HG03196 (cell line): ENCODE results near the gene TEX14.
"Not testable (repeated sequence)": the region's sequence is repeated elsewhere in the genome, so short reads cannot be mapped to it uniquely, and the experiment has no call there.

ENCODE experiments used
- ATAC-seq: cut with Tn5 transposase; IDR thresholded peaks from one replicate; pipeline ENCODE4 v1.9.1; 2021; ENCODE audit not compliant: unreplicated experiment

TEX14 gene

DNA sequence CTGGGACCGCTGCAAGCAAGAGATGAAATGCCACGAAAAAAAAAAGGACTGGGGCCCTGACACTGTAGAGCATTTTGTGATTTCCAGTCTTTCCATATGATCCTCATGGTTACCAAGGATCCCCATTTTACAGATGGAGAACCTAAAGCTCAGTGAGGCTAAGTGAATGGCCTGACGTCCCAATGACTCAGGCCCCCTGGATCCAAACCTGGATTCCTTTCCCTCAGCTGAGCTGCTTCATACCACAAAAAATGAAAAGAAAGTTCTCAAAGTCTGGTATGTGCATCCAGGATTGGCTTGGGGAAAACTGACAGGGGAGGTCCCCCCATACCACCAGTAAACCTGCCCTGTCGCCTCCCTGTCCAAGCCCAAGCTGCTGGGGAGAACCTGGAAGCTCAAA is 80.5 kb downstream of the TEX14 start:
- no peak for ATAC-seq

DNA sequence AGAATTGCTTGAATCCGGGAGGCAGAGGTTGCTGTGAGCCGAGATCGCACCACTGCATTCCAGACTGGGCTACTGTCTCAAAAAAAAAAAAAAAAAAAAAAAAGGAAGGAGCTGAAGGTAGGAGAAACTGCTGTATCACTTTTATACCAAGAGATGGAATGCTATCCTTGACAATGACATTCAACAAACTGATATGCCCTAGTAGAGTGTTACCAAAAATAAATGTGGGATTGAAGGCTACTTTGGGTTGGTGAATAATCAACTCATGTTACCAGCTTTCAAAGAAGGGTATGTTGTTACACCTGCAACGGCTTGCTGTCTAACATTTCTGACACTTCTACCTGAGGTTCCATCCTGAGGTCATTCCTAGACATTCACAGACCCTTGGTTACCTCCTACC is 84.9 kb downstream of the TEX14 start:
- ATAC-seq: no peak

DNA sequence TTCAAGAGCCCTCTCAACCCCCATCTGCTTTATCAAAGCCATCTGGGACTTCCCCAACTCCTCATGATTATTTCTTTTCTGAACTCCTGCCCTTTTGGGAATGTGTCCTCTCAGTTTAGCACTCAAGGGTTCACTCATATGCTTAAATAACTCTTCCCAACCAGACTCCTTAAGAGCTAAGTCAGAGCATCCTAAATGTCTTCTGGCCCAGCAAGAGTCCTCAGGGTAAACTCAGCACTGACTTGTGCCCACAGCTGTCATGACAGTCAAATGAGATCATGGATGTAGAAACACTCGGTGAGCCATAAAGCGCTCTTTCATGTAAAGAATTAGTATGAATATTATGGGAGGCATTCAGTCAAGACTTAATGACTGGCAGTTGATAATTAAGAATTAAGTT is 85.9 kb downstream of the TEX14 start:
- ATAC-seq: no peak

DNA sequence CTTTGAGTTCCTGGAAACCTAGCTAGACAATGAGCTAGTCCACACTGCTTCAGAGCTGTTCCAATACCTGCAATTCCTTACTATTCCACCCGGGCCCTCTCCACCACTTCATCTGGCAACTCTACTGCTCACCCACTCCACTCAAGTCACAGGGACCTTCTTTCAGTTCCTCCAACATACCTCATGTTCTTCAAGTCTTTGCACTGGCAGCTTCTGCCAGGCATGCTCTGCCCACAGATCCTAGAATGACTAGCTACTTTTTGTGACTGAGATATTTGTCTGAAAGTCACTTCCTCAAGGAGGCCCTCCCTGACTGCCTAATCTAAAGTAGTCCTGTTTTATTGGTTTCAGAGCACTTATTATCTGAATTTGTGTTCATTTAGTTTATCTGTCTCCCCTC is 86.4 kb downstream of the TEX14 start:
- no peak for ATAC-seq

DNA sequence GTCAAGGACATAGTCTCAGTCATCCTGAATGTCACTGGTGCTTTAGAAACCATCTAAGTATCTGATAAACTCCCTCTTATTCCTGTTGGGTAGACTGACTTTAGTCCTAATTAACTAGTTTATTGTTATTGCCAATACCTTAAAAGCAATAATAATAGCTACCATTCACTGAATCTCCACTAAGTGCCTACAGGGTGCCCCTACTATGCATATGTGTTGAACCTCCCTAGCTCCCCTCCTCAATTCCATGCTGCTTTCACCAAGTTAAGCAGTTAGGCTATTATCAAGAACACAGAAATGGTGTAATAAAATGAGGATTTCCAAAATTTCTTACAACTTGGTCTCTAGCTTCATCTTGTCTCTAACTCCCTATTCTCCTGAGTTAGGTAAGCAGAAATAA is 89.9 kb downstream of the TEX14 start:
- ATAC-seq: no peak

DNA sequence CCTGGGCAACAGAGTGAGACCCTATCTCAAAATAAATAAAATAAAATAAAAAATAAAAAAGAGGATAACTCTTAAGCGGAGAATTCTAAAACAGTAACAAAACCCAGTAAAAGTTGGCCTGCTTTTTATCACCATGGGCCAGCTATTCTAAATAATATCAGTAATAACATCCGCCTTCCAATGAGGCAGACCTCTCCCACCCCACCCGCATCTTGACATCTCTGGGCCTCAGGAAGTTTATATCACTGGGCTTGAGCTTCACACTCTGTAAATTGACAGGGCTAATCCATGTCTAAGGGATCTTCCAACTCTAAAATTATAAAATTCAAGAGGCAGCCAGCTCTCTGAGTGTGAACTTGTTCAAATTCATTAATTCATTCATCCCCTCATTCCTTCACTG is 94.5 kb downstream of the TEX14 start:
- no peak for ATAC-seq

DNA sequence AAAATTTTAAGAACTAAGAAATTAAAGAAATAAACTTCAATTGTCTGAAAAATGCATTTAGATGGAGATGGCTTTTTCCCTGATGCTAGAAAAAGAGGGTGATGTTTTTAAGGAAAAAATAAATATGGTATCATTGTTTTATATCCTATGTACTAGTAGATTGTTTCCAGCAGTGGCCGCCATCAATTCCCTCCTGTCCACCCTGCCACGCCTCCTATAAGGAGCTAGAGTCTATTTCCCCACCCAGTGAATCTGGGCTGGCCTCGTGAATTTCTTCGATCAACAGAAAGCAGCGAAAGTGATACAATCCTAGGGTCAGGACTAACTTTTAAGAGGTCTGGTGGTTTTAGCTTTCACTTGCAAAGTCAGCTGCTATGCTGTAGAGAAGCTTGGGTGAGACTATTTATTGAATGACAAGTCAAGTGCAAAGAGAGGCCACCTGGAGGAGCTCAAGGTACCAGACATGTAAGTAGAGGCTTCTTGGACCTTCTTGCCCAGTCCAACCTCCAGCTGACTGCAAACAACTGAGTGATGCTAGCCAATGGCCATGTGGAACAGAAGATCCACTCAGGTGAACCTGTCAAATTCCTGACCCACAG is 96.6 kb downstream of the TEX14 start:
- no peak for ATAC-seq

DNA sequence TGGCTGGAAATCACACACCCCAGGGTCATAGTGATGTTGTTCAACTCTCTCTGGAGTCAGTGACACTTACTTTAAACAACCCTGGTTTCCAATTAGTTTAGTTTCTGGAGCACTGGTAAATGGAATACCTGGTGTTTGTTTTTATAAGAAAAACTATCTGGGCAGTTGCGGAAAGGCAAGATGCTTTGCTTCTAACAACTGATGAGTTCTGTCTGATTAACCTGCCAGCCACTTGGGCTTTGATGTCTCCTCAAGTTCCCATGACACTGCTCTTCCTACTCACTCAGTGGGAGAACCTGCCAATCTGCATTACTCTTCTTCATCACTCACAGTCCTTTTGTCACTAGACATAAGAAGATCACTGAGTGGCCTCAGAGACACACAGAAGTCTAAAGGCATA is 98.7 kb downstream of the TEX14 start:
- ATAC-seq: no peak

DNA sequence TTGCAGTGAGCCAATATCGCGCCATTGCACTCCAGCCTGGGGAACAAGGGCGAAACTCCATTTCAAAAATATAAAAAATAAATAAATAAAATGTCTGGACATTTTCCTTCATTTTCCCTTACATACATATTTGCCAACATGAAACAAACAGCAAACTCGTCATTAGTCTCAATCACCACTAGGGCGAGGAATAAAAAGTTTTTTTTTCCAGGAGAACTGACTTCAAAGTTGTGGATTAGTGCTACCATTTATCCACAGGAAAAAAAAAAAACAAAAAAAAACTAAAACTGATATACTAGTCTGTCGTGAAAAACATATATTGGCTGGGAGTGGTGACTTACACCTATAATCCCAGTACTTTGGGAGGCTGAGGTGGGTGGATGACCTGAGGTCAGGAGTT is 100.4 kb downstream of the TEX14 start:
- no peak for ATAC-seq

DNA sequence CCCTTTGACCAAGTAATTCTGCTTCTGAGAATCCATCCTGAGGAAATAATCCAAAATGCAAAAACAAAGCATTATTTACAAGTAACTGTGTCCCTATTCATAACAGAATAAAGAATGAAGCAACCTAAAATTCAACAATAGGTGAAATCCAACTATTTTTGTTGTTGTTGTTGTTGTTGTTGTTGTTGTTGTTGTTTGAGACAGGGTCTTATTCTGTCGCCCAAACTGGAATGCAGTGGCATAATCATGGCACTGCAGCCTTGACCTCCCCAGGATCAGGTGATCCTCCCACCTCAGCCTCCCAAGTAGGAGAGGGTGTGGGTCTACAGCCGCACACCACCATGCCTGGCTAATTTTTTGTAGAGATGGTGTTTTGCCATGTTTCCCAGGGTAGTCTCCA is 101.5 kb downstream of the TEX14 start:
- ATAC-seq: no peak

DNA sequence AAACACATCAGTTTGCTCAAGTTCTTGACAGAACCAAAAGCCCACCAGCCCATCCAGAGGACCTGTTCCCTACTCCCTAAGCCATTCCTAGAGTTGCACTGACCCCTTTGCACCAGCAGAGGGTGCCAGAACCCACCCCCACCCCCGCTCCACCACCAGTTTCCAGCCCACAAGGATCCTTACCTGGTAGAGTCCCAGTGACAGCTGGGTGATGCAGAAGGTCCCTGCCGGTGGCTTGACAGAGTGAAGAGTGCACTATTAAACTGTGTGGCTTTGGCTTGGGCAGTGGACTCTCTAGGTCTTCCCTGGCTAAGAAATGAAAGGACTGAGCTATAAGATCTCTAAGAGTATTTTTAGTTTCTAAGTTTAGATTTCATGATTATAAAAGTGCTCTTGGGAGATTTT is 104.1 kb downstream of the TEX14 start:
- no peak for ATAC-seq

DNA sequence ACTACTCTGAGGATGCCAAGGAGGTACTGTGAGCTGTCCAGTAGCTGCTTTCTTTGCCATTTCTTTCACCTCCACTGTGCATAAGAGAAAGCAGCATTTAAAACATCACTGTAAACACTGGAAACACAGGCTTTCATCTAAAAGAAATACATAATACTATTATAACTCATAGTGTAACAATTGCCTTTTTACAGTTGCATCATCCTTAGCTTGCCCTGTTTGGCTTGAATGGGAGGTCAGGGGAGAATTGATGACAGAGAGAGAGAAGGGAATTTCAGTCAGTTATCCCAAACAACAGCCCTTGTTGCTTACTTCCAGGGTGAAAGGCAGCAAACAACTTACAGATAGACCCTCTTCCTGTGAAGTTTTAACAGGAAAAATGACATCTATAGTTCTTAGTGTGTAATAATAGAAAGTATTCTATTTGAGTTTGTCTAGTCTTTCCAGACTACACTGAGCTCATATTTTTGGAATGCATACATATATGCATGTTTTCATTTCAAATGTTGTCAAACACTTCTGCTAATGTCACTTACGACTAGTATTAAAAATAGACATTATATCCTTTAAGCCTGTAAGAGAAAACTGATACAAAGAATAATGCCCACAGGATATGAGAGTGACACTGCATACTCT is 105.7 kb downstream of the TEX14 start:
- no peak for ATAC-seq

DNA sequence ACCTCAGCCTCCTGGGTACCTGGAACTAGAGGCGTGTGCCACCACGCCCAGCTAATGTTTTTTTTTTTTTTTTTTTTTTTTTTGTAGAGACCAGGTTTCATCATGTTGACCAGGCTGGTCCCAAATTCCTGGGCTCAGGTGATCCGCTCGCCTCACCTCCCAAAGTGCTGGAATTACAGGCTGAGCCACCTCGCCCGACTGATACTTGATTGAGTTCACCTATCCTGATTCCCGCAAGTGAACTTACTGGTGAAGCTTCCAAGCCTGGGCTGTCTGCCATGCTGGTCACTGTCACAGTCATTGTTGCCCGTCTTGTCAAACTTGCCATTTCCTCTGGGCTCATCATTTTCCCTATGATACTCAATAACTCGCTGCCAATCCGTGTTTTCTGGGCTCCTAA is 106.3 kb downstream of the TEX14 start:
- ATAC-seq: no peak

DNA sequence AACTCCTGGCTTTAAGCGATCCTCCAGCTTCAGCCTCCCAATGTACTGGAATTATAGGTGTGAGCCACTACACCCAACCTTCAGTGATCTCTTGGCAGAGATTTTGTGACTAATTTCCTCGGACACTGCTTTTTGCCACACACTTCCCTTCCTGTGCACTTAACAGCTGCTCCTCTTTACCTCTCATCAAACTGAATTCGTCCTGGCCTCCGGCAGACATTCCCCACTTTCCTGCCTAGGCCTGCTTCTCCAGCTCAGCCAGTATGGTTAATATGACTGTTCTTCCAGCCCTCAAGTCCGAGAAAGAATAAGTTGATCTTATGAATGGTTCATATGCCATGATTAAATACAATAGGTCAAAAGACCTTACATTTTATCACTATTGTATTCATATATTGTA is 108.4 kb downstream of the TEX14 start:
- no peak for ATAC-seq

DNA sequence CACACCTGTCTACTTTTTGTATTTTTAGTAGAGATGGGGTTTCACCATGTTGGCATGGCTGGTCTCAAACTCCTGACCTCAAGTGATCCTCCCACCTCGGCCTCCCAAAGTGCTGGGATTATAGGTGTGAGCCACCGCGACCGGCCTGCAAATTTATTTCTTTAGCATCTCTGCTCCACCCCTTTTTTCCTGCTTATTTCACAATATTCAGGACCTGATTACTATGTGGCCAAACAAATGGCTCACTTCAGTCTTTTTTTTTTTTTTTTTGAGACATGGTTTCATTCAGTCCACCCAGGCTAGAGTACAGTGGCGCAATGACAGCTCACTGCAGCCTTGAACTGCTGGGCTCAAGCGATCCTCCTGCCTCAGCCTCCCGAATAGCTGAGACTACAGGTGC is 109.1 kb downstream of the TEX14 start:
- not testable (repeated sequence) for ATAC-seq

DNA sequence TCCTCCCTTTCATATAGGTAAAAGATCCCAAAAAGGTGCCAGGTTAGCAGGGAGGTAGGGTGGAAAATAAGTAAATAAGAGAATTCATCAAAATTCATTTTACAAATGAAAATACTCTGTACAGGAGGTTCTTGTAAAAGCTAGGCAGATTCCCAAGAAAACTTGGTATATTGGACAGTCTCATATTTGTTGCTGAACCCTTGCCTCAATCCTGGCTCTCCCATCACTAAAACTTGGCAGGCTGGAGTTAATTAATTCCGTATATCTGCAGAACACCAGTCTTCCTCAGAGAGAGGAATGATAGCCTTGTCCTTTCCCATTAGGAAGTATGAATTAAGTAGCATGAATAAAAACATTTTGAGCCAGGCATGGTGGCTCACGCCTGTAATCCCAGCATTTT is 111.2 kb downstream of the TEX14 start:
- ATAC-seq: no peak

DNA sequence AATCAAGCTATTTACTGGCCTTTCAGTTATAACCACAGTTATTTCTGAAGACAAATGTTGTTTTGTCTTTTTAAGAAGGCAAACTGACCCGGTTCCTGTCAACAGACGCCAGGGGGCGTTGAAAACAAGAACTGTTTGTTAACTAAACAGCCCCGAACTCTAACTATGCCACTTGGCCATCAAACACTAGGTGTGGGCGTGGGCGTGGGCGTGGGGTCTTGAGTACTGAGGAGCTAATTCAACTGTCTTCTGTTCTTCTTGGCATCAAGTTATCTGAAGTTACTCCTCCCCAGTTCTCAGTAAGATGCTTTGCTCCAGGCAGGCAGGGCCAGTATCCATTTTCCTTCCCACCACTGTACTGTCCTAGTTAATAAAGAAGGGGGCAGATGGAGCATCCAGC is 114.1 kb downstream of the TEX14 start:
- no peak for ATAC-seq

DNA sequence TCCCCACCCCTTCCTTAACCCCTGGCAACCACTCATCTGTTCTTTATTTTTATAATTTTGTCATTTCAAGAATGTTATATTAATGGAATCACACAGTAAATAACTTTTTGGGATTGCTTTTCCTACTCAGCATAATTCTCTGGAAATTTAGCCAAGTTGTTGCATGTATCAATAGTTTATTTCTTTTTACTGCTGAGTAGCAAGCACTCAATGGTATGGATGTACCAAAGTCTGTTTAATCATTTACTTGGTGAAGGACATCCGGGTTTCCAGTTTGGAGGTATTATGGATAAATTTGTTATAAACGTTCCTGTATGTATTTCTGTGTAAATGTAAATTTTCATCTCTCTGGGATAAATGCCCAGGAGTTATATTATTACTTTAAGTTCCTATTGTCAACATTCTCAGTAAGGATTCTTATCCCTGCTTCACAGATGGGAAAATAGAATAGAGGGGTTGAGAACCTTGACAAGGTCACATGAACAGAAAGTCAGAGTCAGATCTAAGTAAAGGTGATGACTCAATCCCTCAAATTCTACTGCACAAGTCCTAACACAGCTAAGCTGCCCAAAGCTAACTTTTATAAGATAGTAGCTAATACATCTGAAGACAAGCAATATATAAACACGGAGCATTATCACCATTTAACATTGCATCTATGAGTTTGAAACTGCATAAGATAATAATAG is 115.0 kb downstream of the TEX14 start:
- no peak for ATAC-seq

DNA sequence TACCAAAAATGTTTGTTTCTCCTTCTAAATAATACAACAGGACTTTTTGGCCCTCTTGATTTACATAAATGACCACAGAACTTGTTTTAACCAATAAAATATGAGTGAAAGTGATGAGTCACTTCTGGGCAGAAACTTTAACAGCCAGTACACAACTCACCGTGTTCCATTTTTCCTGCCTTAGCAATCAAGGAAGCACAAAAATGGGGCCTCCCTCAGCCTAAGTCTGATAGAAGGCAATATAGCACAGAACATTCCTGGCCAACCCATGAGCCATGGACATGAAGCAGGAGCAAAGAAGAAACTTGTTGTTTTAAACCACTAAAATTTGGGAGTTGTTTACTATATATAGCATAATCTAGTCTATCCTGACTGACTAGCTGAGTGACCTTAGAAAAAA is 116.3 kb downstream of the TEX14 start:
- ATAC-seq: no peak

DNA sequence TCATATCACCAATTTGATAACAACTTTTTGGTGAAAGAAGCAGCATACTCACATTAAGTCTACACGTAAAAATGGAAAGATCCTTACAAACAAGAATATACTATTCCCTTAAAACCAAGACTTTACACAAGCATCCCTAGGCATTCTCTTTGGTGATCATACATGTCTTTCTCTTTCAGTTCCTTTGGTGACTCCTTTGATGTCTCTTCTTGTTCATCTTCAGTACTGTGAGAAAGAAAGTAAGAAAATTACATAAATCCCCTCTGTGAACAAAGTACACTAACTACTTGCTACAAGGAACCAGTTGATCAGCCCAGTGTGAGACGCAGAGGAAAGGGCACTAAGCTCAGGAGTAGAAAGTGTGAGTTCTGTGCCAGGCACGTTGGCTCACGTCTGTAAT is 117.8 kb downstream of the TEX14 start:
- no peak for ATAC-seq

DNA sequence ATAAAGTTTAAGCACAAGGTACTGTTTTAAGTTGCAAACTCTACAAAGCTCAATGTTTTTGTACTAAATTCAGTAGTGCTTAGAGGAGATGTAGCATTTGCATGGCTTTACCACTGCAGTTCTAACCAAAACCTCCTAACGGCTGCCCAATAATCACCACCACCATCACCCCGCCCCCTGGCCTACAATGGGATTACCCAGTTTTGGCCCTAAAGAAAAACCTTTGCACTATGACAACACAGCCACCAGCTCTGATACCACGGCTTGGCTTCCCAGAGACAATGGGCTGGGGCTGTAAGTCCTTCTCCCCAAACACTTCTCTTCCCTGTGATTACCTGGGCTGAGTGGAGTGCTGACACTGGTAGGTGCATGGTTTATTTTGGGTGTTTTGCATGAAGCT is 119.0 kb downstream of the TEX14 start:
- no peak for ATAC-seq

DNA sequence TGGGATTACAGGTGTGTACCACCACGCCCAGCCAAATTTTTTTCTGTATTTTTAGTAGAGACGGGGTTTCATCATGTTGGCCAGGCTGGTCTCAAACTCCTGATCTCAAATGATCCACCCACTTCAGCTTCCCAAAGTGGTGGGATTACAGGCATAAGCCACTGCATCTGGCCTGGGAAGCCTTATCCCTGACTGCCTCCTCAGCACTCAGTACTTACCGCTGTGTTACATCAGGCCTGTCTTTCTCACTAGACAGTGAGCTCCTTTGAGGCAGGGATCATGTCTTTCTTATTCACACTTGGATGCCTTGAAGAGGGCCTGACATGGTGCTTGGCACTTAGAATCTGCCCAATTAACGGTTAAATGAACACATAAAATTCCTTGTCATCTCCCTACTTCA is 121.1 kb downstream of the TEX14 start:
- no peak for ATAC-seq

DNA sequence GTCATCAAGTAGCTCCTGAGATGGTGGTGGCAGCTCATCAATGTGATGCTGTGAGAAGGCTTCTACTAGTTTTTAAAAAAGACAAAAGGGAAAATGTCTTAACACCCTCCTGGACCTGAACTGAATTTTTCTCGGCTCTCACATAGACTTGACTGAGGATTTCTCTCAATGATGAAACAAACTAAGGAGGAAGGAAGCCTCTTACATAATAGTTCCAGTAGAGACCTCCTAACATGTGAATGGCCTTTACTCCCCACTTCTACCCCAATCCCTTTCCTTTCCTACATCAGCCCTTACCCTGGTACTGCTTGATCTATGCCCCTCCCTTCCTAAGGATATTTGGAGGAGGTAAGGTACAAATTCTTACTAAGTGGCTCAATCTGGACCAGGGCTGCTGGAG is 122.6 kb downstream of the TEX14 start:
- no peak for ATAC-seq
